ENCODE data around the gene BLOC1S4.
"Not testable (repeated sequence)": the region's sequence is repeated elsewhere in the genome, so short reads cannot be mapped to it uniquely, and the experiment has no call there.

Gene BLOC1S4

DNA sequence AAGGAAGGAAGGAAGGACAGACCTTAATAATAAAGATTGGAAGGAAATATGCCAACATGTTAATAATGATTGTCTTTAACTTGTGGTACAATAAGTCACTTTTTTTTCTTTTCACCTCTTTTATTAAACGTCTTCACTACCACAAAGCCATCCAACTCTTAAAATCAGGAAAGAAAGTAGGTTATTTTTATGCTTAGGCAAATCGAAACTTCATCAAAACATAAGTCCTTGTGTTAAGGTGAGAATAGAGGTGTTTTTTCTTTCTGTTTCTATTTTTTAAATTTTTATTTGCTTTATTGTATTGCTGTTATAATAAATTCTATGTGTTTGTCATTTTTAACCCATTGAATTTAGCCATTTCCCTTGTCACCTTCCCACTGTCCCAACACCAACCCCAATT, 26.5 kb downstream of the BLOC1S4 start:
- DNase-seq (ENCODE audit: low read depth in 2 of 2): no peak

DNA sequence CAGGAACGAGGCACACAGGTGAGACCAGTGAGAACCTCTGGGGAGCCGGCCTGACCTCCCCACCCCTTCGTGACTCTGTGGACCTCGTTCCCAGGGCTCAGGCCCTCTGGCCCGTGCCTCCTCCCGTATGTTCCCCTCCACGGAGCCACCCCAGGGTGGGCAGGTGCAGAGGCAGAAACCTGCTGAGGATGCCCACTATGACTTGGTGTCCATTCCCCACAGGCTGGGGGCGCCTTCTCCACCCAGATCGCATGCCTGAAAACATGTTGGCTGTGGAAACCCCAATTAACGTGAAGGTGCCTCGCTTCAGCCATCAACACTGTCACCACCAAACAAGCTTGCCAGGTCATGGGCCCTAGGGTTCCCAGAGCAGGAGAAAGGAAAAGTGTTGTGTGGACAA, 27.0 kb downstream of the BLOC1S4 start:
- no peak for DNase-seq (ENCODE audit: low read depth in 2 of 2)

DNA sequence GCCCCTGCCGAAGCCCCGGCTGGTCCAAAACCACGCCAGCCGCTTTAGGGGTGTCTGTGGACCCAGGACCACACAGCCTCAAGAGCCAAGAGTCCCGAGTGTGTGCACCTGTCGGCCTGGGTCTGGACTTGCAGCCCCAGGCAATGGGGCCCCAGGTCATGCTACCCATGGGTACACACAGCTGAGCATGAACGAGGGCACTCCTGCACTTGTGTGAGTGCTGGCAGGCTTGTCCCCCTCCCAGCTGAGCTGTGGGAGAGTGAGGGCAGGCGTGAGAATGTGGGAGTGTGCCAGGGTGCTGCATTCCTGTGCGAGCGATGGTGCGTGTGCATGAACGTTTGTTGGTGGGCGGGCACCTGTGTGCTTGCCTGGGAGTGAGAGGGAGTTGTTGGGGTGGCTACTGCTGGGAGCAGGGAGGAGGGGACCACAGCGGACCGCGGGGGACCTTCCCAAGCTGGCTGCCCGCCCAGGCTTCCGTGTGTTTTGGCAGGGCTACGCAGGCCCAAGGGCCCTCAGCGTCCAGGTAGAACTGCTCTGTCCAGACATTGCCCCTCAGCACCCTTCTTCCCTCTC, 30.8 kb downstream of the BLOC1S4 start:
- DNase-seq (ENCODE audit: low read depth in 2 of 2): no peak

DNA sequence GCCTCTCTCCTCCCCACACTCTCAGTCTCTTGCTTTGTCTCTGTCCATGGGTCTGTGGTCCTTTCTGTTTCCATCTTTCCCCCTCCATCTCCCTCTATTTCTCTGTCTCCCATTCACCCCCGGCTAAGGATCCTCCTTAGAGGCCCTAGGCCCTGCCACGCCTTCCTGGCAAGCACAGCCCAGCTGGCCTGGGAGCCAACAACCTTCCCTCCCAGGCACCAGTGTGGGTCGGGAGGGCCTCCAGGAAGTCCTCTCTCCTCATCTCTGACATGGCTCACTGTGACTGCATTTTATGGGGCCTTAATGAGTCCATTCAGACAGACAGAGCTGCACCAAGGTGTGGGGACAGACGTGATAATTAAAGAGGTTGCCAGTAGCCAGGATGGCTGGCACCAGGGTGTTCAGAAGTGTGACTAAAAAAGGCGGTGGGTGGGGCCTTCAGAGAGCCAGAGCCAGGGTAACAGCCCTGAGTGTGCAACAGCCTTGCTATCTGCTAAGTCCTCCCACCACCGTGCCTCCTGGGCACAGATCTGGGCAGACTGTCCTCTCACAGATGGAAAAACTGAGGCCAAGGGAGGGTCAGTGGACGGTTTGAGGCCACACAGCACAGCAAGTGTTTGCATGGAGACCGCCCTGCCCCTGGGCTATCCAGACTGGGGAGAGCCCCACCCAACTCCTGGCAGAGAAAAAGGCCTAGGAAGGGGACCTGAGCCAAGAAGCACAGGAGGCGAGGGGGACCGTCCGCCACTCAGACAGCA, 31.5 kb downstream of the BLOC1S4 start:
- DNase-seq (ENCODE audit: low read depth in 2 of 2): no peak

DNA sequence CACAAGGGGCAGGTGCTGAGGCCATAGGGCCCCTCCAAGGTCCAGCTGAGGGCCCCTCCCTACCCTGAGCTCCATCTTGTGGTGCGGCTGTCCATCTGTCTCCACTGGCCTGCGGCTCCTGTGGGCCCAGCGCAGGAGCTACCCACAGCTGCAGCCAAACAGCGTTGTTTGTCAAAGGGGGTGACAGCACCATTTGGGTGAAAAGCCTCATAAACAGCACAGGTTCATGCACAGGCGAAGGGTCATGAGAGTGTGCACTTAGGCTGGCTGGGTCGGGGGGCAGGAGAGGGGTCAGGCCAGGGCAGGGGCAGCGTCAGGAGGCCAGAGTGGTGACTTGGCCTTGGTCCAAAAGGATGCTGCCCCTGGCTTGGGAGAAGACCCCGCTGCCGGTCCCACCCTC, 32.3 kb downstream of the BLOC1S4 start:
- no peak for DNase-seq (ENCODE audit: low read depth in 2 of 2)

DNA sequence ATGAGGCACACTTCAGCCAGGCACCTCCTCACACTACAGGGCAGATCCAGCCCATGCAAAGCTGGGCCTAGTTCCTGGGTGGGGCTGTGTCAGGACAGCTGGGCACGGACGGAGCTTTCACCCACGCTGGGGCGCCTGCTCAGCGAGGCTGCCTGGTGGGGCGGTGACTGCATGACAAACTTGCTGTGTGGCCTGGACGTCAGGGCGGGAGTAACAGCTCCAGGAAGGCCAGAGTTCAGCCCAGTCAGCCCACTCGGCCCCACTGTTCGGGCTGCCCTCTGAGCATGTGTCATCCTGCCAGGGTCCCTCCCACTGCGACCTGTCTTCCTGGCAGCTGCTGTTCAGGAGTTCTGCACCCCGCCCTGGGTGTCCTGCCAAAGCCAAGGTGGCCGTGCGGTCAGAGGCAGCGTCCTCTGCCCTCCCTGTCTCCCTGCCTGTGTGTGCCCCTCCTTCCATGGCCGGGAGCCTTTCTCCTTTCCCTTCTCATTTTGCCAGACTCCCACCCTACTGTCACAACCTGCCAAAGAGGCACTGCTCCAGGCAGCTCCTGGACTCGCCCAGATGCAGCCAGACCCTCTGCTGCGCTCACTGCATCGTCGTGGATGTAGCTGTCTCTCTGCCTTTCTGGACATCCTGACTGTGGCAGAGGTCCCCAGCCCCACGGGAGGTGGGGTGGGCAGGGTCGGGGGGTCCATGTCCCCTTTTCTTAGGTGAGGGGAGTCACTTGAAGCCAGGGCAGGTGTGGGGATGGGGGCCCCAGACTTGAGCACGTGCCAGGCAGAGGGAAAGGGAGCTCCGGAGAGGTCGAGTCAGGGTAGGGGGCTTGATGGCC, 33.6 kb downstream of the BLOC1S4 start:
- no peak for DNase-seq (ENCODE audit: low read depth in 2 of 2)

DNA sequence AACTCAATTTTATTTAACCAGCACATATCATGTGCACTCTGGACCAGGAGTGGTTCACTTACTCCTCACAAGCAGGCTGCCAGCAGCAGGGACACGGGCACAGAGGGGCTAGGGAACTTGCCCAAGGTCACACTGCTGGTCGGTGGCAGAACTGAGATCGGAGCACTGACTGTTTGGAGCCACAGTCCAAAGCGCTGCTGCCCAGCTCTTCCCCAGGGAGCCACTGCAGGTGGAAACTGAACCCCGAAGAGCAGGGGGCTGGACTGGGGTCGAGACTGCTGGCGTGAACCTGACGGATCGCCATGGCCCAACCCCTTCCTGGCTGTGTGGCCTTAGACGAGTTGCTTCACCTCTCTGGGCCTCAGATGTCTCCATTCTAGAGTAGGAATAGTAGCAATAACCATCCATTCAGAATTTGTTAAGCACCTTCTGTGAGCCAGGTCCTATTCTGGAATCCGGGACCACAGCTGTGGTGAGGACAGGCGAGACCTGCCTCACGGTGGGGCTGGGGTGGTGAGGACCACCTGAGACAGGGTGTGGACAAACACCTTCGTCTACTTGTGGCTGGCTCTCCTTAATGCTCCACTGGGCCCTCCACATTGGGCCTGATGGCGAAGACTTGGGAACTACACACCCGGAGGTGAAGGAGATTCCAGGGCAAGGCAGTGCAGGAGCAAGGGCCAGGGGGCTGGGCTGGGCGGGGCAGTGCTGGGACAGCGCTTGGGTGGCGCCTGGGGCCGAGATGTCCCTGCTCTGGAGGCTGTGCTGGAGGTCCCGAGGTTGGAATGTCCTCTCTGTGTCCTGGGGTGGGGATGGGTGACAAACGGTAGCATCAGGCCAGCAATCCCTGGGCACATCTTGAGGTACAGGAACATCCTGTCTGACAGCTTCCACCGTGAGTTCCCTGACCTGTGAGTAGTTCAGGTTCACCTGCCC, 34.6 kb downstream of the BLOC1S4 start:
- no peak for DNase-seq (ENCODE audit: low read depth in 2 of 2)

DNA sequence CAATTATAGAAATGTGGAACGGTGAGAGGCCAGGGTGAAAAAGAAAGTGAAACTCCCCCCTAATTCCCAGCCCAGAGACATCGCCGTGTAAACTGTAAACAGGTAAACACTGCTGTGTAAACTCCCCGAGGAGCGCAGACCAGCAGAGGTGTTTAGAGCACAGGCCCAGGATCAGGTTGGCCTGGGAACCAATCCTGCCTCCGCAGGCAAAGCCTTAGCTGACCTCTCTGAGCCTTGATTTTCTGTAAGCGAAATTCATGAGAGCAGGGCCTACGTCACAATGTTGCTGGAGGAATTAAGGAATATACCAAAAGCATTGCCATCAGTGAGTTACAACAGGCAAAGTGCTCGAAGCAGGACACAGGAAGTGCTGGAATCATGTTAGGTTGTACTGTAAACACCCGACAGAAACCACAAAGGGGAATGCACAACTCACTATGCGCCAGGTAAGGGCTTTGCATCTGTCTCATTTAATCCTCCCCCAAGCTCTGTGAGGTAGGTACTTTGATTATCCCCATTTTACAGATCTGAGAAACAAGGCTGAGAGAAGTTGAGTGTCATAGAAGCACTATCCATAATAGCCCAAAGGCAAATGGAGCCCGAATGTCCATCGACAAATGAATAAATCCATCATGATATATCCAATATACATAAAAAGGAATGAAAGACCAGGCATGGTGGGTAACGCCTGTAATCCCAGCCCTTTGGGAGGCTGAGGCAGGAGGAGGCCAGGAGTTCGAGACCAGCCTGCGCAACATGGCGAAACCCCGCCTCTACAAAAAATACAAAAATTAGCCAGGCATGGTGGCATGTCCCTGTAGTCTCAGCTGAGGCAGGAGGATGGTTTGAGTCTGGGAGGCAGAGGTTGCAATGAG, 35.9 kb downstream of the BLOC1S4 start:
- no peak for DNase-seq (ENCODE audit: low read depth in 2 of 2)

DNA sequence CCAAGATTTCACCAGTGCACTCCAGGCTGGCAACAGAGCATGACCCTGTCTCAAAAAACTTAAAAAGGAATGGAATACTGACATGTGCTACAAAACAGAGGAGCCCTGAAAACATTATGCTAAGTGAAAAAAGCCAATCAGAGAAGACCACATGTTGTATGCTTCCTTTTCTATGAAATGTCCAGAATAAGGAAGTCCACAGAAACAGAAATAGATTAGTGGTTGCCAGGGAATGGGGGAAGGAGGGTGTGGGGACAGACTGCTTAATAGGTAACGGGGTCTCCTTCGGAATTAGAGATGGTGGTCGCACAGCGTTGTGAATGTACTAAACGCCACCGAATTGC, 36.5 kb downstream of the BLOC1S4 start:
- DNase-seq (ENCODE audit: low read depth in 2 of 2): no peak

DNA sequence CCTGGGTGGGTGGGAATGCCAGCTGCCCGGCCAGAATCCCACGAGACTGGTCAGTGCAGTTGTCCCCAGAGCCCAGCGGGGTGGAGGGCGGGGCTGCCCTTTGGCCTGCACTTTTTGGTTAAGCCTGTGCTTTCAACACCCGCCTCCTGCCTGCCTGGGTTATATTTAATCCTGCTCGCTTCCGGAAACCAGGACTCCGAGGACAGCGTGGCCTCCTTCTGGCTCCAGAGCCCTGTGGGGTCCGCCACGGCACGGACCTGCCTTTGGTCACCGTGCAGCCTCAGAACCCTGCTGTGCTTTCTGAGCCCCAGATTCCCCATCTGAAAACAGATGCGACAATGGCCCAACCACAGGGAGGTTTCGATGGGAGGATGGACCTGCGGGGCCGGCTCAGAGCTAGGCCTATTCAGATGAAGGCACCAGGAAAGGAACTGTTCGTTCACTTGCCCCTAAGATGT, 37.2 kb downstream of the BLOC1S4 start:
- DNase-seq (ENCODE audit: low read depth in 2 of 2): no peak

DNA sequence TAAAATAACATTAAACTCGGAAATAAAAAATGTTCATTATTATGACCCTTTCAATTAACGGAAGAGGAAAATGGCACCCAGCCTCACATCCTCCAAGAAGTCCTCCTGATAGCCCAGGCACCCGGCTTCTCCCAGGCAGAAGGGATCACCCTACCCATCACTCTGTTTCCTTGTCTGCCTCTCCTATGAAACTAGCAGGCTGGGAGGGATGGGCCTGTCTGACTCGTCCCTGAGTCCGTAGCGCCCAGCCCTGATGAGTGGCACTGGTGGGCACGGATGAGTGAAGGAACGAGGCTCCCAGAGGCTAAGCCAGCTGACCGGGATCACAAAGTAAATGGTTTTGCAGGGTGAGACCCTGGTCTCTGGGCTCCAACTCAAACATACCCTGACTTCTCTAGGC, 37.9 kb downstream of the BLOC1S4 start:
- no peak for DNase-seq (ENCODE audit: low read depth in 2 of 2)

DNA sequence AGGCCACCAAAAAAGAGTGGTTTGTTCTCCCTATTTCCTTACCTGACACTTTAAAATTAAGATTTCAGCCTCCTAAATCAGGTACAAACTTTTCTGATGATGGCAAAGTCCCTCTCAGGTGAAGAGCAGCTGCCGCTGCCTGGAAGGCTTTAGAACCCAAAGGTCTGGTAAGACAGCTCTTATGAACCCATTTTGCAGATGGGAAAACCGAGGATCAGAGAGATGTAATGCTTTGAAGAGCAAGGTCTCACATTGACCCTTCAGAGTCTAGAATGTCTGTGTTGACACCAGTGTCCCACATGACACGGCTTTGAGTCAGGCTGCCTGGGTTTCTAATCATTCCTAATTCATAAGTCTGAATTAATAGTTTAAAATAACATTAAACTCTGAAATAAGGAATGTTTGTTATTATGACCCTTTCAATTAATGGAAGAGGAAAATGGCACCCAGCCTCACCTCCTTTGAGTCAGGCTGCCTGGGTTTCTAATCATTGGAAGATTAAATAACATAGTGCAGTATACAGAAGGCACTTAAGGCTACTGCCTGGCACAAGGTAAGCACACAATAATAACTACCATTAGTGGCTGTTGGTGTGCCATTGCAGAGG, 38.6 kb downstream of the BLOC1S4 start:
- DNase-seq (ENCODE audit: low read depth in 2 of 2): no peak

DNA sequence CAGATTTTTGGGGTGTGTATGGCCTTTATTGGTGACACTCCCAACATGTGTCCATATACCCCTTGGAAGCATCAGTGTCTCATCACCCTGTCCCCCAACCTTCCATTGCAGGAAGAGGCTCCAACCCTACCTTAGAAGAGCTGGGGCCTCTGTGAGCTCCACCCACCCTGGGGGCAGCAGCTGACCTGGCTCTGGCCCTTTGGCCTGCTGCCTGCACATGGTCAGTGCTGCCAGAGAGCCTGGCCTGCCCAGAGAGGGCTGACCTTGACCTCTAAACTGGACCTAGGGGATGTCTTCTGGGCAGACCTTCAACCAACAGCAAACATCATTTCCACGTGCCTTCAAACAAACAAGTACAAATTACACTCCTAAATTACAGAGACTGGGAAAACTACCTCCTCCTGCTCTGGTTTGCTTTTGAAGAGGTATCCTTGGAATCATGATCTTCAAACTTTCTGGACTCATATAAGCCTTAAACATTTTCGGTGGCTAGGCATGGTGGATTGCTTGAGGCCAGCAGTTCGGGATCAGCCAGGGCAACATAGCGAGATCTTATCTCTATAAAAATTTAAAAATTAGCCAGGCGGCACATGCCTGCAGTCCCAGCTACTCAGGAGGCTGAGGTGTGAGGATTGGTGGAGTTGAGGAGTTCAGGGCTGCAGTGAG, 39.2 kb downstream of the BLOC1S4 start:
- DNase-seq (ENCODE audit: low read depth in 2 of 2): no peak

DNA sequence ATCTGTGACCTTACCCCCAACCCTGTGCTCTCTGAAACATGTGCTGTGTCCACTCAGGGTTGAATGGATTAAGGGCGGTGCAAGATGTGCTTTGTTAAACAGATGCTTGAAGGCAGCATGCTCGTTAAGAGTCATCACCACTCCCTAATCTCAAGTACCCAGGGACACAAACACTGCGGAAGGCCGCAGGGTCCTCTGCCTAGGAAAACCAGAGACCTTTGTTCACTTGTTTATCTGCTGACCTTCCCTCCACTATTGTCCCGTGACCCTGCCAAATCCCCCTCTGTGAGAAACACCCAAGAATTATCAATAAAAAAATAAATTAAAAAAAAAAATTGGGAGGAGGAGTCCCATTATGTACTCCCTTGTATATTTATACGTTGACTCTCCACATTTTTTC, 40.4 kb downstream of the BLOC1S4 start:
- not testable (repeated sequence) for DNase-seq (ENCODE audit: low read depth in 2 of 2)

DNA sequence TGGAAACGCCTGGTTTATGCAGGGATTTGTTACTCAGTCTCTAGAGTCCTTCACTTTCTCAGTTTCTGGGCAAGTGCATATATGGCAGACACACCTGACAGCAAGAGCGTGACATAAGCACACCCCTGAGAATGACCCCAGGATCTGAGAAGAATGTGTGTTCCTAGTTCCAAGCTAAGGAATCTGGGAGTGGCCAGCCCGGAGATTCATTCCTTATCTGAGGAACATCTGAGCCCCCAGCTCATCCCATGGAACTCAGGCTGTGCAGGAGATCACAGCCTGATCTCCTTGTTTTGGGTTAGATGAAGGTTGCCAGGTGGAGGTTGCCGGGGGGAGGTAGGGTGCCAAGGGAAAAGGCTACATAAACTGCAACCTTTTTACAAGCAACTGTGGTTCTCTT, 42.8 kb downstream of the BLOC1S4 start:
- DNase-seq (ENCODE audit: low read depth in 2 of 2): no peak

DNA sequence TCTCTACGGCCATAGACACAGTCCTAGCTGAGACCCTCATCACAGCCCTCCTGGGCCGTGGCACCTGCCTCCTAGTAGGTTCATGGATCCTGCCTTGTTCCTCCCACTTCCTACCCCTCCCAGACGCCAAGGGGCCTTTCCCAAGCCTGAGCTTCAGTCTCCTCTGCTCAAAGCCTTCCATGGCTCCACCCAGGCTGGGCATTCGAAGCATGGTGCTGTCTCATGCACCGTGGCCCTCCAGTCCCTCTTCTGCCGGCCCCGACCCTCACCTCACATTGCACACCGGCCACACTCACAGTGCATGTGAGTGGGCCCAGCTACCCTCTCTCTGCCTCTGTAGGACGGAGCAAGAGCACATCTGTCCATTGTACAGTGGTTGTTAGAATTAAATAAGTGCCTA, 44.9 kb downstream of the BLOC1S4 start:
- DNase-seq (ENCODE audit: low read depth in 2 of 2): no peak

DNA sequence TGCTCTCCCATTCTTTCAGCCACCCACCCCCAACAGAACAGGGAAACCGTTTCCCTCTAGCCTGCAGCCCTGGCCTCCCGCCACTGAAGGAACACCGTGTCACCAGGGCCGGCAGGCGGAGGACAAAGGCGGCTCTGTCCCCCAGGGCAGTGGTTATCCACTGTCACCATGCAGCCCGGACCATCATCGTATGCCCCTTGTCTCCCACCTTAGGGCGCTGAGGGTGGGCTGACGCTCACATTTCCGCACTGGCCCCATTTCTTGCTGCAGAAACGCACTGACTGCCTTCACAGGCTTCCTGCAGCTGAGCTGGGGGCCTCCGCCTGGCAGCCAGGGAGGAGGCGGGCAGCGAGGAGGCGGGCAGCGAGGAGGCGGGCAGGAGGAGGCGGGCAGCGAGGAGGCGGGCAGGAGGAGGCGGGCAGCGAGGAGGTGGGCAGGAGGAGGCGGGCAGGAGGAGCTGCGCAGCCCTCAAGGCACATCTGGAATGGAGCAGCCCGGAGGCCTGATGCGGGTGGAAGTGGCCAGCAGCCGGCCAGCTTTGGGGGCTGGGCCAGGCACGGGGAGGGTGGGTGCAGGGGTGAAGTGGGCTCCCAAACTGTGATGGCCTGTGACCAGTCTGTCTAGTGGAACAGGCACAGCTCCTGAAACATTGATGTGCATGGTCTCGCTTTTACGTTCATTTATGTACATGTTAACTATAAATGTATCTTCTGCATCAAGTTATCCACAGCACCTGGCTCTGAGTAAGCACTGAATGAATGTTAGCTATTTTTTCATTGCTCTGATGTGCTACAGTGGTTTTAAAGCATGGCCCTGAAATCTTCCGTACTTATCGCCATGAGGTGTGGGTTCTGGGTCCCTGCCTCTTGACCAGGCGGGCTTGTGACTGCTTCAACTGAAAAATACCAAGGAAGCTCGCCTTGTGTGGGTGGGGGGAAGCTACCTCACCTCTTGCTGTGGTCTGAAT, 46.0 kb downstream of the BLOC1S4 start:
- no peak for DNase-seq (ENCODE audit: low read depth in 2 of 2)

DNA sequence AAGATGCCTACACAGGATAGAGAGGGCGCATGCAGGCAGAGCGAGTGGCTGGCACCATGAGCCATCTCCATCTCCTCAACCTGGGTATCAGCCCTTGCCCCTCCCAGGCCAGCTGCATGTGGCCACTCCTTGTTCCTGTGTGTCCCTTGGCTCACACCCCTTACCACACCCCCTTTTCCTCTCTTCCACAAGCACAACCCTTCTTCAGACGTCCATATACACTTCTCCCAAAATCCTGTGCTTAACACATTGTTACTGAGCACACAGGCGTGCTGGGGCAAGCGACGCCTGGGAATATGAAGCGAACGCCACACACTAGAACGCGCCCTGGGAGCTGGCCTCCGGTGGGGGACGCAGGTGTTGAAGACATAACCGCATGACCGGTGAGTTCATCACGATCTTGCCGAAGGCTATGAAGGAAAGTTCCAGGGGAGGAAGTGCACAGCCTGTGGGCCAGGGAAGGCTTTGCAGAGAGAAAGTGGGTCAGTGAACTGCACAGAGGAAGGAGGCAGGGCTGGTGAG, 47.4 kb downstream of the BLOC1S4 start:
- DNase-seq (ENCODE audit: low read depth in 2 of 2): no peak

All from stimulated activated CD8-positive, alpha-beta memory T cell treated with anti-CD3 and anti-CD28 coated beads, Interleukin-15, amount 100 ng/mL, for 4 hours (primary cell).